Endothelial cell (in vitro differentiated cells): ENCODE results near the gene NFATC1. TPM values are rescaled to one million over a fixed set of nuclear protein-coding genes. Genes with fewer than 3 reads are reported as not detected.

ENCODE experiments used
- DNase-seq: peaks from one replicate; pipeline ENCODE4 v3.0.0; 2021; ENCODE audit warnings: low spot score
- H3K27ac Mint-ChIP-seq: one replicate; pipeline ENCODE4 v1.8.0; 2021; ENCODE audit warnings: mixed read lengths, inconsistent platforms; ENCODE audit not compliant: unreplicated experiment
- H3K27me3 Mint-ChIP-seq: one replicate; pipeline ENCODE4 v1.8.0; 2021; ENCODE audit warnings: mild to moderate bottlenecking, moderate library complexity, mixed read lengths, inconsistent platforms; ENCODE audit not compliant: unreplicated experiment
- H3K36me3 Mint-ChIP-seq: one replicate; pipeline ENCODE4 v1.8.0; 2021; ENCODE audit warnings: mild to moderate bottlenecking, low read depth, mixed read lengths, inconsistent platforms; ENCODE audit not compliant: unreplicated experiment
- H3K4me1 Mint-ChIP-seq: one replicate; pipeline ENCODE4 v1.8.0; 2021; ENCODE audit warnings: mild to moderate bottlenecking, mixed read lengths, inconsistent platforms; ENCODE audit not compliant: unreplicated experiment
- H3K4me3 Mint-ChIP-seq: one replicate; pipeline ENCODE4 v1.8.0; 2021; ENCODE audit warnings: mild to moderate bottlenecking, mixed read lengths, inconsistent platforms; ENCODE audit not compliant: unreplicated experiment
- H3K9me3 Mint-ChIP-seq: one replicate; pipeline ENCODE4 v1.8.0; 2021; ENCODE audit warnings: mixed read lengths, inconsistent platforms; ENCODE audit not compliant: unreplicated experiment
- total RNA-seq: library from RNA; stranded (reverse); fragmentation: NEBNext Ultra II Directional; extraction: Animal tissue kit (Norgen Biotek cat#: 25700); gene quantifications from one replicate; pipeline ENCODE4 v1.2.1, GENCODE V29; 2021; ENCODE audit not compliant: unreplicated experiment
- TF ChIP-seq, protein P1 (sequence below): fragments of 200-600 bp; sonication (generic); IDR thresholded peaks from one replicate; pipeline ENCODE4 v1.5.0; 2021; ENCODE audit warnings: antibody characterized with exemption; ENCODE audit not compliant: unreplicated experiment

Gene NFATC1
- total RNA-seq, 1 donor from 2014 or later = 40.6 TPM

DNA sequence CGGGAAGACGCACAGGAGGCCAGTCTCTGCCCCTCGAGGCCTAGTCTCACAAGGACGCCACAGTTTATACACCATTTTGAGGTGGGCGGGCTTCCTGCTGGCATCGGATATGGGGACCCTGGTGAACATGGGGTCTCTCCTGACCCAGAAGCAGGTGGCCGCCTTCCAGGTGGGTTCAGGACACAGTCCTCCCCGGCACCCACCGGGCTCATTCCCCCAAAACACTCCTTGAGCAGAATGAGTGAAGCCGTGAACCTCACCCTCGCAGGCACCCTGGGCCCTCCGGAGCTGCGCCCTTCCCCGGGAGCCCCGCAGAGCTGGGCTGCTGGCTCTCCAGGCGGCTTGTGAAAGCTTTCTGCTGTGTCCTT lies 6.5 kb downstream of the NFATC1 start:
- no peak overlapping the region for H3K4me3 Mint-ChIP-seq
- H3K9me3 Mint-ChIP-seq = no peaks in the 10 kb centered on the region
- no peak overlapping the region for H3K27ac Mint-ChIP-seq
- peaks cover 36% of the 10 kb centered on the region for H3K4me1 Mint-ChIP-seq
- peaks cover 32% of the 10 kb centered on the region for H3K27me3 Mint-ChIP-seq
- TF ChIP-seq, protein P1, sequence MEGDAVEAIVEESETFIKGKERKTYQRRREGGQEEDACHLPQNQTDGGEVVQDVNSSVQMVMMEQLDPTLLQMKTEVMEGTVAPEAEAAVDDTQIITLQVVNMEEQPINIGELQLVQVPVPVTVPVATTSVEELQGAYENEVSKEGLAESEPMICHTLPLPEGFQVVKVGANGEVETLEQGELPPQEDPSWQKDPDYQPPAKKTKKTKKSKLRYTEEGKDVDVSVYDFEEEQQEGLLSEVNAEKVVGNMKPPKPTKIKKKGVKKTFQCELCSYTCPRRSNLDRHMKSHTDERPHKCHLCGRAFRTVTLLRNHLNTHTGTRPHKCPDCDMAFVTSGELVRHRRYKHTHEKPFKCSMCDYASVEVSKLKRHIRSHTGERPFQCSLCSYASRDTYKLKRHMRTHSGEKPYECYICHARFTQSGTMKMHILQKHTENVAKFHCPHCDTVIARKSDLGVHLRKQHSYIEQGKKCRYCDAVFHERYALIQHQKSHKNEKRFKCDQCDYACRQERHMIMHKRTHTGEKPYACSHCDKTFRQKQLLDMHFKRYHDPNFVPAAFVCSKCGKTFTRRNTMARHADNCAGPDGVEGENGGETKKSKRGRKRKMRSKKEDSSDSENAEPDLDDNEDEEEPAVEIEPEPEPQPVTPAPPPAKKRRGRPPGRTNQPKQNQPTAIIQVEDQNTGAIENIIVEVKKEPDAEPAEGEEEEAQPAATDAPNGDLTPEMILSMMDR = no peak
- peaks cover 13% of the 10 kb centered on the region for H3K36me3 Mint-ChIP-seq
- DNase-seq = no peak

DNA sequence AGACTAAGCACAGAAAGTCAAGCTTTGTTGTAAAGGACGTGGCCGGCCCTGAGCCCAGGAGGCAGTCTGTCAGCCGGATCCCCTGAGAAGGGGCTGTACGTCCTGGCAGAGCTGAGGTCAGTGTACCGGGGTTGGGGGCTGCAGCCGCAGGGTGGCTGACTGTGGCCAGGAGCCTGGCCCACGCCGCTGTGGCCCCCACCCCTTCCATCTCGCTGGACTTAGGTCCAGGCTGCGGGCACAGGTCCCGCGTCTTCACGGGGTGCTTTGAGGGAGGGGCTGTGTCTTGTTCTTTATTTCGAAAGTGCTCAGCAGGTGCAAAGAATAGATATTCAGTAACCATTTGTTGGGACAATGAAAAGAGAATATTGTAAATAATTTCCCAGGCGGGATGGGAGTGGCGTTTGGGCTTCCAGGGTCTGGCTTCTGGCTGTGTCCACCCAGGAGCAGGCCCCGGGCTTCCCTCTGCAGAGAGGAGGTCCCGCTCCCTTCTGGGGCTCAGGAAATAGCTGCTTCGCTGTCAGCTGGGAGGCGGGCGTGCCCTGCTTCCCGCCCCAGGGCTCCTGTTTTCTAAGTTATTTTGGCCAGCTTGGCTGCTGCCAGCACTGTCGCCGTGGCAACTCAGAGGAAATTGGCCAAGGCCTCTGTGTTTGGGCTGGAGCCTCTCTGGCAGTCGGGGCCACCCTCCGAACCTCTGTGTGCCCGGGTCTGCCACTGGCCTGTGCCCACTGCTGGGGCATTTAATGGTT lies 7.4 kb downstream of the NFATC1 start:
- TF ChIP-seq, protein P1 = no peak
- peaks cover 36% of the 10 kb centered on the region for H3K4me1 Mint-ChIP-seq
- no peak overlapping the region for H3K4me3 Mint-ChIP-seq

DNA sequence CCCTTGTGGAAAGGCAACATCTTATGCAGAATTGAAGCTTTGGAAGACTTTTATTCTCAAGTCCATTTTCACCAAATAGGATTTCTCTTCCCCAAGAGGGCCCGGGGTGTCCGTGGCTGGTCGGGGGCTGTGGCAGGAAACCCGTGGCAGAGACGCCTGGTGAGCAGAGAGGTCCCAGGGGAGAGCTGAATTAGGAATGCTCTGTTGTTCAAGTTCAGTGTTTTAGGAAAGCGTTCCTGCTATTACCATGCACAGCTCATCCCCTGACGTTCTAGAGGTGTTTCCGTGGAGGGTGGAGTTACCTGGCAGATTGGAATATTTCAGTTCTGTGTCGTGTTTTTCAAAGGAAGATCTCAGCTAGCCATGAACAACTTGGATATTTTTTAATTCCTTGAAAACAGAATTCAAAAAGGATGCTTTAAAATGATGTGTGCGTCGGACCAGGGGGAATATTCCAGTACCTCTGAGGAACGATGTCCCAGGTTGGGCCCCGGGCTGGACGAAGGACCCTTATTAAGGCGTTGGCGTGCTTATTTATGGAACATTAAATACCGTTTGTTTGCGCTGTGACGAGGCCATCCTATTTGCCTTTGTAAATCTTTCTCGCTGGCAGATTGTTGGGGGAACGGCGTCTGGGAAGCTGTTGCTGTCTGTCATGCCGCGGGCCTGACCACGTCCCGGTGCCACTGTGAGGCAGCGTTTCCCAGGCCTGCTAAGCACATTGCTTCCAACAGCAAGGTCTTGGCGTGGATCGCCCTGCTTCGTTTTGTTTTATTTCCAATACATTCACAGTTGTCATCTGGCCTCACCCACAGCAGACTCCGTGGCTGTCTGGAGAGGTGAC lies 8.2 kb downstream of the NFATC1 start:
- H3K4me1 Mint-ChIP-seq = peaks cover 31% of the 10 kb centered on the region
- H3K9me3 Mint-ChIP-seq = no peaks in the 10 kb centered on the region
- H3K4me3 Mint-ChIP-seq = peak overlapping the region; percentile 28
- TF ChIP-seq, protein P1 = no peak
- H3K27me3 Mint-ChIP-seq = peaks cover 17% of the 10 kb centered on the region
- DNase-seq = no peak
- peaks cover 5% of the 10 kb centered on the region for H3K36me3 Mint-ChIP-seq
- peak overlapping the region; percentile 42 for H3K27ac Mint-ChIP-seq

More for the DNA sequence above, 7.4 kb downstream of the NFATC1 start:
- DNase-seq = peak; percentile 65
- H3K36me3 Mint-ChIP-seq = peaks cover 9% of the 10 kb centered on the region
- H3K9me3 Mint-ChIP-seq = no peaks in the 10 kb centered on the region
- peak overlapping the region; percentile 42 for H3K27ac Mint-ChIP-seq
- peaks cover 25% of the 10 kb centered on the region for H3K27me3 Mint-ChIP-seq

DNA sequence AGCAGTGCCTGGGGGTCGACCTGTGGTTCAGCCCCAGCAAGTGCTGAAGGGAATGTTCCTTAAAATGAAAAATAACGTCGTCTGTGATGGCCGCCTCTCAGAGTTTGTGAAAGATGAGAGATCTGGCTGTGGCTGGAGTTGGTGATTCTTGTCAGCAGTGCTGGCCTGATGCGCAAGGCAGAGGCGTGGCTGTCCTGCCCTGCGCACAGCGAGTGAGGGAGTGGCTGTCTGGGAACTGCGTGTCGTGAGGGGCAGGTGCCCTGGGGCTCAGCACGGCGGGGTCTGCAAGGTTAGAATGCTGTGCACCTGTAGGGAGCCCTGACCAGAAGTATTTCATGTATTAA lies 8.8 kb downstream of the NFATC1 start:
- DNase-seq = no peak
- Mint-ChIP-seq H3K9me3 (no peaks in the 10 kb centered on the region), H3K27ac (peak overlapping the region; percentile 22), H3K36me3 (peaks cover 4% of the 10 kb centered on the region), H3K4me1 (peaks cover 29% of the 10 kb centered on the region), H3K4me3 (peak overlapping the region; percentile 28), H3K27me3 (peaks cover 16% of the 10 kb centered on the region)
- TF ChIP-seq, protein P1 = no peak
